GM18526 (cell line): ENCODE results near the gene PLEKHA8.
A peak's percentile ranks its signal among the peaks of the same experiment; 100 is the strongest.

Experiments used
- POLR2A ChIP-seq: IDR thresholded peaks from 3 replicates; pipeline ENCODE4 v1.6.1; 2011; ENCODE audit not compliant: insufficient read length; ENCODE audit errors: extremely low read depth

PLEKHA8 gene

GRCh38 chr7:30018451-30018850 lies 9.8 kb upstream of the PLEKHA8 start:
- TF ChIP-seq POLR2A, result no peak

GRCh38 chr7:30019387-30019786 lies 8.8 kb upstream of the PLEKHA8 start:
- TF ChIP-seq POLR2A, result no peak

- no peak for TF ChIP-seq POLR2A
Measured at GRCh38 chr7:30019960-30020359, 8.3 kb upstream of the PLEKHA8 start.

- TF ChIP-seq POLR2A, result no peak
Measured at GRCh38 chr7:30020535-30020934, 7.7 kb upstream of the PLEKHA8 start.

GRCh38 chr7:30022991-30023390 lies 5.2 kb upstream of the PLEKHA8 start:
- no peak for TF ChIP-seq POLR2A

GRCh38 chr7:30023524-30023923 lies 4.7 kb upstream of the PLEKHA8 start:
- TF ChIP-seq POLR2A, result no peak

- peak; percentile 56 for TF ChIP-seq POLR2A
Measured at GRCh38 chr7:30026229-30027064, 1.8 kb upstream of the PLEKHA8 start, which contains the start of gene FKBP14. Gene FKBP14, minus strand, starts transcription at chr7:30026702. Its CDS starts 194 bp downstream, at chr7:30026508.

- TF ChIP-seq POLR2A, result peak; percentile 9
Measured at GRCh38 chr7:30027065-30027456, 1.2 kb upstream of the PLEKHA8 start.

- TF ChIP-seq POLR2A, result peak; percentile 68
Measured at GRCh38 chr7:30027740-30028215, 434 bp upstream of the PLEKHA8 start.

GRCh38 chr7:30028749-30029635 lies 780 bp downstream of the PLEKHA8 start:
- no peak for TF ChIP-seq POLR2A

GRCh38 chr7:30029696-30030095 lies 1.5 kb downstream of the PLEKHA8 start:
- no peak for TF ChIP-seq POLR2A

- no peak for TF ChIP-seq POLR2A
Measured at GRCh38 chr7:30032310-30033125, 4.3 kb downstream of the PLEKHA8 start.

- TF ChIP-seq POLR2A, result no peak
Measured at GRCh38 chr7:30034501-30034900, 6.3 kb downstream of the PLEKHA8 start.

- TF ChIP-seq POLR2A, result no peak
Measured at GRCh38 chr7:30036220-30036619, 8.0 kb downstream of the PLEKHA8 start.
